ENCODE data around the gene CHCHD3. TPM values are rescaled to one million over a fixed set of nuclear protein-coding genes. Genes with fewer than 3 reads are reported as not detected.

Gene CHCHD3
- total RNA-seq, 1 experiment from 2014 or later: 102 TPM

- no peaks in the 10 kb centered on the region for H3K27me3 ChIP-seq (replicated peaks; ENCODE audit: control insufficient read depth, insufficient read depth, low read length)
- TF ChIP-seq CTCF (IDR thresholded peaks at IDR 0.05; ENCODE audit: insufficient read depth in 1 of 2, low read depth in 1 of 2, low read length in 1 of 2, severe bottlenecking in 1 of 2, unreplicated experiment in 1 of 2): no peak
- DNase-seq: no peak
- no peaks in the 10 kb centered on the region for H3K9me3 Mint-ChIP-seq (ENCODE audit: unreplicated experiment)
- no peaks in the 10 kb centered on the region for H3K27me3 Mint-ChIP-seq (ENCODE audit: insufficient read depth, unreplicated experiment)
- H3K4me1 ChIP-seq: peaks cover 11% of the 10 kb centered on the region; the same call in 1 of the 2 replicates
- H3K36me3 ChIP-seq (ENCODE audit: control insufficient read depth, insufficient read depth, low read length): no peaks in the 10 kb centered on the region
- ChIA-PET POLR2A (no interaction called here), CTCF (no interaction called here)
- H3K9me3 ChIP-seq: no peaks in the 10 kb centered on the region
- H3K4me1 Mint-ChIP-seq (ENCODE audit: low read depth, unreplicated experiment): peaks cover 7% of the 10 kb centered on the region
- H3K4me3 ChIP-seq (ENCODE audit: low read depth, low read length): no peak overlapping the region
- BruUV-seq (replicated peaks): no TSS peak
- H3K27ac Mint-ChIP-seq (ENCODE audit: unreplicated experiment): no peak overlapping the region
- no peak overlapping the region for H3K4me3 Mint-ChIP-seq (ENCODE audit: unreplicated experiment)
- no peaks in the 10 kb centered on the region for H3K36me3 Mint-ChIP-seq (ENCODE audit: insufficient read depth, unreplicated experiment)
- intact Hi-C loops (cut with micrococcal nuclease; ENCODE audit: unreplicated experiment): loop anchor here (2.0 kb wide), 1 partner anchor 50 kb away; no protein-coding TSS in a partner anchor
These were observed 78.6 kb downstream of the CHCHD3 start for GRCh38 chr7:133003052-133003910.

- no peak for TF ChIP-seq CTCF (IDR thresholded peaks at IDR 0.05; ENCODE audit: insufficient read depth in 1 of 2, low read depth in 1 of 2, low read length in 1 of 2, severe bottlenecking in 1 of 2, unreplicated experiment in 1 of 2)
- H3K36me3 Mint-ChIP-seq (ENCODE audit: insufficient read depth, unreplicated experiment): no peaks in the 10 kb centered on the region
- no peaks in the 10 kb centered on the region for H3K9me3 ChIP-seq
- H3K9me3 Mint-ChIP-seq (ENCODE audit: unreplicated experiment): no peaks in the 10 kb centered on the region
- BruUV-seq (replicated peaks): no TSS peak
- intact Hi-C loops (cut with micrococcal nuclease; ENCODE audit: unreplicated experiment): loop anchor here (2.0 kb wide), 1 partner anchor 51 kb away; no protein-coding TSS in a partner anchor
- H3K4me1 ChIP-seq: peaks cover 11% of the 10 kb centered on the region; the same call in 1 of the 2 replicates
- H3K27me3 Mint-ChIP-seq (ENCODE audit: insufficient read depth, unreplicated experiment): no peaks in the 10 kb centered on the region
- no peaks in the 10 kb centered on the region for H3K36me3 ChIP-seq (ENCODE audit: control insufficient read depth, insufficient read depth, low read length)
- no peak overlapping the region for H3K4me3 ChIP-seq (ENCODE audit: low read depth, low read length)
- ChIA-PET POLR2A (no interaction called here), CTCF (no interaction called here)
- H3K4me1 Mint-ChIP-seq (ENCODE audit: low read depth, unreplicated experiment): peaks cover 7% of the 10 kb centered on the region
- no peak overlapping the region for H3K4me3 Mint-ChIP-seq (ENCODE audit: unreplicated experiment)
- no peak overlapping the region for H3K27ac Mint-ChIP-seq (ENCODE audit: unreplicated experiment)
- DNase-seq: no peak
- no peaks in the 10 kb centered on the region for H3K27me3 ChIP-seq (replicated peaks; ENCODE audit: control insufficient read depth, insufficient read depth, low read length)
These were observed 80.2 kb downstream of the CHCHD3 start for GRCh38 chr7:133001727-133002126.

GRCh38 chr7:132999845-133000244, 82.0 kb downstream of the CHCHD3 start:
- H3K27me3 ChIP-seq (replicated peaks; ENCODE audit: control insufficient read depth, insufficient read depth, low read length): no peaks in the 10 kb centered on the region
- no peaks in the 10 kb centered on the region for H3K36me3 Mint-ChIP-seq (ENCODE audit: insufficient read depth, unreplicated experiment)
- H3K27me3 Mint-ChIP-seq (ENCODE audit: insufficient read depth, unreplicated experiment): no peaks in the 10 kb centered on the region
- H3K9me3 Mint-ChIP-seq (ENCODE audit: unreplicated experiment): no peaks in the 10 kb centered on the region
- intact Hi-C loops (cut with micrococcal nuclease; ENCODE audit: unreplicated experiment): no loop called here
- H3K4me1 ChIP-seq: peaks cover 11% of the 10 kb centered on the region; the same call in 1 of the 2 replicates
- ChIA-PET CTCF (no interaction called here), POLR2A (no interaction called here)
- no peak overlapping the region for H3K4me3 Mint-ChIP-seq (ENCODE audit: unreplicated experiment)
- TF ChIP-seq CTCF (IDR thresholded peaks at IDR 0.05; ENCODE audit: insufficient read depth in 1 of 2, low read depth in 1 of 2, low read length in 1 of 2, severe bottlenecking in 1 of 2, unreplicated experiment in 1 of 2): no peak
- H3K36me3 ChIP-seq (ENCODE audit: control insufficient read depth, insufficient read depth, low read length): no peaks in the 10 kb centered on the region
- BruUV-seq (replicated peaks): no TSS peak
- no peak for DNase-seq
- no peak overlapping the region for H3K4me3 ChIP-seq (ENCODE audit: low read depth, low read length)
- H3K9me3 ChIP-seq: no peaks in the 10 kb centered on the region
- H3K27ac Mint-ChIP-seq (ENCODE audit: unreplicated experiment): no peak overlapping the region
- H3K4me1 Mint-ChIP-seq (ENCODE audit: low read depth, unreplicated experiment): peaks cover 7% of the 10 kb centered on the region
